B cell (primary cell): ENCODE measurements around the gene ALX3.

Experiments
- CTCF ChIP-seq: fragments of 200-600 bp; IDR thresholded peaks from one replicate; pipeline ENCODE4 v1.8.0; 2022; ENCODE audit warnings: antibody characterized with exemption, mild to moderate bottlenecking
- EZH2 ChIP-seq: IDR thresholded peaks from 2 replicates; pipeline ENCODE4 v1.6.1; 2012; ENCODE audit warnings: borderline replicate concordance, low read depth, mild to moderate bottlenecking, moderate library complexity, low read length; ENCODE audit not compliant: insufficient read depth, poor library complexity, severe bottlenecking

DNA sequence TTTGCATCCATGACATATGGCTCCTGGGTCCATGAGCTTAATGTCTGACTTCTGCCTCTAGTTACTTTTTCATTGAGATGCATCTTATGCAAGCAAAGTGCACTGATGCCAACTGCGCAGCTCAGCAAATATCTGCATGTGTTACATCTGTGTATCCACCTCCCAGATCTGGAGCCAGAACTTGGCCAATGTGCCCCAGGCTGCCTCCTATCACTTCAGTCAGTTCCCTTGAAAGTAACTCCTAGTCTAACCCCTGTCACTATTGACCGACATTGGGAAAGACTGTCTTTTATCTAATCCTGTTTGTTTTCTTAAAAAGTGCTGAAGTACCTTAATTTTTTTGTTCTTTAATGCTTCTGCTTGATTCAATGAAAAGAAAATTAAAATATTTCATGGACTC, 22.5 kb upstream of the ALX3 start:
- TF ChIP-seq CTCF = no peak
- TF ChIP-seq EZH2 = no peak
